Activated T-cell treated with anti-CD3 and anti-CD28 coated beads, Interleukin-2, amount 50 U/mL, for 1 hour (primary cell): ENCODE data around the gene WDR19.

Experiments used
- DNase-seq: peaks from one replicate; pipeline ENCODE4 v3.0.0-alpha.2; 2020

Gene WDR19

DNA sequence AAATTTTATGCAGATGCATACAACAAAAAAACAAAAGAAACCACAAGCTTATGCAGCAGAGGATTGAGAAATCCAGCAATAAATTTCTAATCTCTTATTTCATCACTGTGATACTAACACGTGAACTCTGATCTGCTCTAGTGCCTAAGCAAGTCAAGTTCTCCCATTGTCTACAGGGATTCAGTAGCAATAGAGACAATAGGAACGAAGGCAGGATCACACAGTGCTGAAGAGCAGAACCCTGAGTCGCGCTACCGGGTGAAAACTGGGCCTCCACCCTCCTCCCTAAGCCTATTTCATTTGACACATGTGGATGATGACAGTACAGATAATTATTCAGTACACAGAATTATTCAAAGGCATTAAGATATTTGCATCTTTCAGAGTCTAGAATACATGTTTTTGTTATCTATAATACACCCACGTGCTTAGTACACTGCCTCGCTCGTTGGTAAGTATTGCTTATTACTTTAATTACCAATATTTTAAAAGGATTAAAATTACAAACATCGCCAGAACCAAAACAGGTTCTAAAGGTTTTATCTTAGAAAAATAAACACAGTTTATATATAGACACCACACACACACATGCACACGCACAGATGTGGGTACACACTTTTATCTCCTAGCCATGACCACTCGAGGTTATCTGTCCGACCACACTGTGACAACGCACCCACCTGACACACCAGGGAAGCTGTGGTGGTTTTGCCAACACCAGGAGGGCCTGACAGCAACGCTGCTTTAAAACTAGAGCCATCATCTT lies 123.8 kb downstream of the WDR19 start:
- no peak for DNase-seq

DNA sequence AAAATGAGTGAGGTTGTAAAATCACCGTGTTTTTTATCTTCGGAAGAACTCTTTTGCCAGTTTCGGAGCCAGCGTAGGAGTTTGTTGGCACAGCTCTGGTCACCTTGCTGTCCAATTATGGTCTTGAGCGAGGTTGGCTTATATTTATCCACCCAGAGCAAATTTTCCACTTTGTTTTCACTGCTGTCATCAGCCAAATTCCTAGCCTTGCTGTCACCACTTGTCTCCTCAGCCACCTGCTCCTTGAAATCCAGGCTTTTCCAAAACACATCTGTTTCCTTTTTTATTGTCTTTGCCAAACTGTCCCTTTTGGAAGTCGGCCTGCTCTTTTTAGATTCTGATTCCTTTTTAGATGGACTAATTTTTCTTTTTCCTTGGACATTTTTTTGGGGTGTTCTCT lies 126.3 kb downstream of the WDR19 start:
- no peak for DNase-seq

DNA sequence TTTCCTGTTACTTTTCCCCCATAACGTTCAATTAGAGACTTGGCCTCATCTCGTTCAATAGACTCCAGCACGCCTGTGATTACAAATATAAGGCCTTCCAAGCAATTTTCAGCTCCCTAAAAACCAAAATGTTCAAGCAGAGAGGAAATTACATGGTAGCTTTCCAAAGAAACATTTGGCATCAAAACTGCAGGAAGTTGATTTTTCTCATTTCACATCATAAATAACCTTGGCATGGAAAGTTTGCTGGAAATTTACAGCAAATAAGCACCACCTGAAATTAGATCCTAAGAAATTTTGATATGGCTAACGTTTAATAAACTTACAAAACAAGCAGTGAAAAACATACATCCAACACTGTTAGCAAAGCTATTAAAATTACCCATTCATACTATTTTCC lies 130.5 kb downstream of the WDR19 start:
- DNase-seq, result no peak

DNA sequence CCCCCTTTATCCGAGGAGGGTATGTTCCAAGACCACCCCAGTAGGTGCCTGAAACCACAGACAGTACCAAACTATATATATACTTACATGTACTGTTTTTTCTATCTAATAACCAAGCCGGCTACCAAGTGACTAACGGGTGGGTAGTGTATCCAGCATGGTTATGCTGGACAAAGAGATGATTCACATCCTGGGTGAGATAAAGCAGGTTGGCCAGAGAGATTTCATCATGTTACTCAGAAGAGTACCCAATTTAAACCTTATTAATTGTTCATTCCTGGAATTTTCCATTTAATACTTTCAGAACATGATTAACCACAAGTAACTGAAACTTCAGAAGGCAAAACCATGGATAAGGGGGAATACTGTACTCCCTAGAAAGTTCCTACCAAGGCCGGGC lies 137.3 kb downstream of the WDR19 start:
- no peak for DNase-seq

DNA sequence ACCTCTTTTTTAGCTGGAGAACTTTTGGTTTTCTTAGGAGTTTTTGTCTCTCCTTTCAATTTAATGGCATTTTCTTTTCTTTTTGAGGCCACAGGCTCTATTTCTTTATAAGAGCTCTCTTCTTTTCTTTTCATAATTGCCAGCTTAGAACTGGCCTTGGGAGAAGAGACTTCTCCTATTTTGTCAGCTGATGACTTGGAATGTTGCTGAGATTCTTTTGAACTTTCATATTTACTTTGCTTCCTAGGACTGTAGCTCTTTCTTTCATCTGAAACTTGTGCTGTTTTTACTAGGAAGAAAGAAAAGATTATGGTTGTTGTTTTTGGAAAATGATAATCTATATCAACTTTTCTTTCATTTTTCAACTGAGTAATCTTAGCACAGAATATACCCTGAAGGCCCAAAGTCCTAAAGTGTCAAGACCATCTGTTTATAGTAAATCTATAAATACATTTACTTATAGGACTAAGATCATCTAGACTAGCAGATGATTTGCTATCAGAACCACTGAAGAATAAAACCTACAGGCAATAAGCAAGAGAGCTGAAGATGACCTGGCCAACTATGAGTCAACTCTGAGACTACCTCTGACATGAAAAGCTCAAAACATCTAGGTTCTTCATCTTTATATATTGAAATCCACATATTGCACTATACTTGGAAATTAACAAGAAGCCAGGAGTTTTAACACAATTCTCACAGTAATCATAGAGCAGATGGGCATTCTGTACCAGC lies 138.2 kb downstream of the WDR19 start:
- DNase-seq, result no peak

DNA sequence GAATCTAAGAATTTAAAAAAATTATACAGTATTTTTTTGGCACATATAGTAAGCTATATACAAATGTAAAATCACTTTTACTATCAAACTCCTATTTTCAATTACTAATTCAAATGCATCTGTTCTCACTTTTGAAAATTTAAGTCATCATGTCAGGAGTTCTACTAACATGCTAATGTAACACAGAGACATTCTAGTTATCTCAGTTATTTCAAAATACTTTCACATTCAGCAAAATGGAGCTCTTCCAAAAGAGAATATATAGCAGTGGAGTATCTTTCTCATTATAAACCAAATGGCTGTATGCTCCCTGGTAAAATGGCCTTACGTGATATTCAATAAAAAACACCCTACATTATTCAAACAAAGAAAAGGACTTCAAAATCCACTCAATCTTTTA lies 141.5 kb downstream of the WDR19 start:
- no peak for DNase-seq

DNA sequence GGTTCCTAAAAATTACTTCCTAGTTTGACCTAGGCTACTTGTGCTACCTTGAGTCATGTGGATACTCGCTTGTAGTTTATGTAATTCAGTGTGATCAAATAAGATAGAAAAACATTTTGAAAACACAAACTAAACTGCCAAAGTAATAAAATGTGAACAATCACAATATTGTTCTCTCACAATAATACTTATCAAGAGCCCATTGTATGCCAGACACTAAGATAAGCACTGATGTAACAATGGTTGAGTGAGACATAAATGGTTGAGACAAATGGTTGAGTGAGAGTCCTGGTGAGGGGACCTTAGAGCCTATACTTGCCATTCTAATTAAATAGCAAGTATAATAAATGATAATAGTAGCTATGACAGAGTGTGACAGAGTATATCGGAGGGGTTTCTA lies 142.1 kb downstream of the WDR19 start:
- DNase-seq, result no peak

DNA sequence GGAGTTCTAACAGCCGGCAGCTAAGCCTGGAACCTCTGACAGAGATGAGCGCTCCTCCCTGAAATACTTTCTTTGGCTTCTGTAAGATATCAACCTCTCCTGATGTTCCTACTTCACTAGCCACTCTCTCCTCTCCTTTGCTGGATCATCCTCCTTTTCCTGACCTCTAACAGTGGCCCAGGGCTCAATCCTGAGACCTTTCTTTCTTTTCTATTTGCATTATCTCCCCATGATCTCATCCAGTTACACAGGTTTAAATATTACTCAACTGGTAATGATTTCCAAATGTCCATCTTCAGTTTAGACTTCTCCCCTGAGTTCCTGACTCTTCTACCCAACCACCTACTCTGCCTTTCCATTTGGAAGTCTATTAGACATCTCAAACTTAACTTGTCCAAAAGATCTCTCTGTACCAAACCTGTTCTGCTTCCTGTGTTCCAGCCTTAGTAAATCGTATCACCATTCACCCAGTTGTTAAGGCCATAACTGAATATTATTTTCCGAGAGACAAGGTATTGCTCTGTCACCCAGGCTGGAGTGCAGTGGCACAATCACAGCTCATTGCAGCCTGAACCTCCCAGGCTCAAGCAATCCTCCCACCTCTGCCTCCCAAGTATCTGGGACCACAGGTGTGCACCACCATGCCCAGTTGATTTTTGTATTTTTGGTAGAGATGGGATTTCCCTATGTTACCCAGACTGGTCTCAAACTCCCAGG lies 142.7 kb downstream of the WDR19 start:
- DNase-seq, result no peak

DNA sequence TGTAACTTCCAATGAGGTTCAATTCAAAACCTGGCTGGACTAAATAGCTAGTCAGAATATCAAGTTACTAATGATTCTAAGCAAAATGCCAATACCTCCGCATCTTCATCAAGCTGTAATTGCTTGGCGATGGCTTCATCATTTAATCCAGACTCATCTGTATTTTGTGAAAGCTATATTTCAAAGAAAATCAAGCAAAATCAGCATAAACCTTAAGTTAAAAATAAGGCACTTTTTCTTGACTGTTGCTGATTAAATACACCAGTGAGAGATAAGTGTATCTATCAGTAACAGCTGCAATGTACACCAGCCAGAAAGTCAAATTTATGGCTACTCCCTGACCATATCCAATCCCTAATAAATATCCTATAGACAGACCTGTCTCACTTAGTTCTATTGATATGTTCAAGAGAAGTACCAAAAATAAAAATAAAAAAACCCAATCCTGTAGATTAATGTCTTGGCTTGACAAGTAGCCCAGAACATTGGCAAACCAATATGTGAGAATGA lies 144.2 kb downstream of the WDR19 start:
- DNase-seq, result no peak

DNA sequence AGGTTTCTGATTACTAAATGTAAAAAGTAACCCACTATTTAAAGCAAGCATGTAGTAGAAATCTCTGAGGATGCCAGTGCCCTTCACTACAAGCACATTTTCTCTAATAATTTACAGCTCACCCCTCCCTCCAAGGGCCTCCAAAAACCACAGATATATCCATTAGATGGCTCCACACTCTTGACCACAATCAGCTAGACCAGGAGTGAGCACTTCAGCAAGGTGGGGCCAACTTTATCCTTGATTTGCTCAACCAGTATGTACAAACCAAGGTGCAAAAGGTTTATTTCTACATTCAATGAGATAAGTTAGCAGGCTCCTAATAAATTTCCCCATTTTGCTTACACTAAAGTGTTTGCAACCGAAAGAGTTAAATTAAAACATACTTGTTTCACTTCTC lies 148.0 kb downstream of the WDR19 start:
- no peak for DNase-seq

DNA sequence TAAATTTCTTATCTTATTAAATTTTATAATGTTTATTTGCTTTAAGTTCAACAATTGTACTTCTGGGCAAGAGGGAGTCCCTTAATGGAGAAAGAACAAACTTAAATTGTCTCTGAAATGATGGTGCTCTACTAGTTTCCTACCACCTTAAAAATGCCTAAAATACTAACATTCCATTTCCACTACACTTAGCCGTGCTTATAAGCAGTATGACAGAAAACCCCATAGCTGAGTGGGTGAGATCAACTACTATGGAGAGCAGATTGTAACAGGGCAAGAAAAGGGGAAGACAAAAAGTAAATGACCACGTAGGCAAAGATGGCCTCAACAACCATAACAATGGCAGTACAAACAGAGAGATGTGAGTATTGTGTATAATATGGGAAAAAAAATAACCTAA lies 148.9 kb downstream of the WDR19 start:
- no peak for DNase-seq
